Measurements from ENCODE around the gene IL37. TPM values are rescaled to one million over a fixed set of nuclear protein-coding genes. Genes with fewer than 3 reads are reported as not detected.
A peak's percentile ranks its signal among the peaks of the same experiment; 100 is the strongest.

The IL37 gene
- total RNA-seq, 1 experiment from 2014 or later: not detected

DNA sequence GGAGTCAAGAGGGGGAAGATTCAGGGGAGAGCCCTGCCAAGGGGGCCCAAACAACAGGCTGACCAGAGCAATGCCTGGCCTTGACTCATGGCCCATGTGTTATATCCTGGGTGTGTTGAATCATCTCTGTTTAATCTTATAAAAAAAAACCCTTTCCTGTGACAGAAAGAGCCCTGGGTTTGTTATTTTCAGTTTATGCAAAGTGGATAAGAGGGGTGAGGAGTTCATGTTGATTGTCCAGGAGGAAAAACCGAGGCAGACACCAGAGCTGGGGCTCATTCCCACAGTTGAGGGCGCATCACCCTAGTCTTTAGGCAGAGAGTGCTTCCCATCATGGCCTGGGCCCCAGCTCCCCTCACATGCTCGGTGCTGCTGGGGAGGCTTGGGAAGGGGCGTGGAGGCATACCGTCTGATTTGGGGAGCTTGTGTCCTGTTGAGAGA is 30.9 kb upstream of the IL37 start:
- Mint-ChIP-seq H3K4me1 (peaks cover 12 to 13% of the 10 kb centered on the region in 2 experiments), H3K9me3 (no peaks in the 10 kb centered on the region), H3K27me3 (ENCODE audit: low read depth) (peaks cover 3% of the 10 kb centered on the region), H3K4me3 (no peak overlapping the region), H3K27ac (no peak overlapping the region), H3K36me3 (ENCODE audit: insufficient read depth in 1 of 3, low read depth in 3 of 3) (no peaks in the 10 kb centered on the region)
- H3K18ac ChIP-seq (ENCODE audit: insufficient read length, low read depth, low read length): no peak overlapping the region
- no peak overlapping the region for H2BK5ac ChIP-seq (ENCODE audit: insufficient read length, low read length)
- no peaks in the 10 kb centered on the region for H3K79me1 ChIP-seq (ENCODE audit: insufficient read depth, low read depth, low read length, poor library complexity, severe bottlenecking)
- no peaks in the 10 kb centered on the region for H3K9me3 ChIP-seq (ENCODE audit: control insufficient read depth, low read depth, low read length)
- TF ChIP-seq, protein P1, sequence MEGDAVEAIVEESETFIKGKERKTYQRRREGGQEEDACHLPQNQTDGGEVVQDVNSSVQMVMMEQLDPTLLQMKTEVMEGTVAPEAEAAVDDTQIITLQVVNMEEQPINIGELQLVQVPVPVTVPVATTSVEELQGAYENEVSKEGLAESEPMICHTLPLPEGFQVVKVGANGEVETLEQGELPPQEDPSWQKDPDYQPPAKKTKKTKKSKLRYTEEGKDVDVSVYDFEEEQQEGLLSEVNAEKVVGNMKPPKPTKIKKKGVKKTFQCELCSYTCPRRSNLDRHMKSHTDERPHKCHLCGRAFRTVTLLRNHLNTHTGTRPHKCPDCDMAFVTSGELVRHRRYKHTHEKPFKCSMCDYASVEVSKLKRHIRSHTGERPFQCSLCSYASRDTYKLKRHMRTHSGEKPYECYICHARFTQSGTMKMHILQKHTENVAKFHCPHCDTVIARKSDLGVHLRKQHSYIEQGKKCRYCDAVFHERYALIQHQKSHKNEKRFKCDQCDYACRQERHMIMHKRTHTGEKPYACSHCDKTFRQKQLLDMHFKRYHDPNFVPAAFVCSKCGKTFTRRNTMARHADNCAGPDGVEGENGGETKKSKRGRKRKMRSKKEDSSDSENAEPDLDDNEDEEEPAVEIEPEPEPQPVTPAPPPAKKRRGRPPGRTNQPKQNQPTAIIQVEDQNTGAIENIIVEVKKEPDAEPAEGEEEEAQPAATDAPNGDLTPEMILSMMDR (conservative IDR thresholded peaks at IDR 0.05): no peak
- no peak overlapping the region for H3K56ac ChIP-seq (ENCODE audit: insufficient read length, low read depth, low read length)
- no peaks in the 10 kb centered on the region for H3K27me3 ChIP-seq (ENCODE audit: insufficient read depth, low read length)
- no peak overlapping the region for H2AK5ac ChIP-seq (ENCODE audit: insufficient read length, low read length)
- no peak overlapping the region for H4K5ac ChIP-seq (ENCODE audit: insufficient read length, low read depth, low read length)
- H3T11ph ChIP-seq (ENCODE audit: low read length): no peak overlapping the region
- H3K23me2 ChIP-seq (ENCODE audit: insufficient read length, low read depth, low read length, poor library complexity, severe bottlenecking): no peaks in the 10 kb centered on the region
- no peak overlapping the region for H2BK120ac ChIP-seq (ENCODE audit: low read depth, low read length, poor library complexity, severe bottlenecking)
- H3K23ac ChIP-seq (ENCODE audit: insufficient read length, low read depth, low read length): no peak overlapping the region
- H3K4me1 ChIP-seq (ENCODE audit: insufficient read depth, low read length): no peaks in the 10 kb centered on the region; the same call in 1 of the 2 replicates
- no peak for DNase-seq
- H3K14ac ChIP-seq (ENCODE audit: insufficient read depth, low read length): 0 out of 2 replicates have a peak overlapping the region, but pooled peaks have one; percentile 4
- H4K20me1 ChIP-seq (ENCODE audit: control insufficient read depth, insufficient read depth, insufficient read length): no peaks in the 10 kb centered on the region
- H3K4ac ChIP-seq (ENCODE audit: low read depth, low read length): no peak overlapping the region
- no CpG with 5 or more reads among the region's 5 CpGs for WGBS (ENCODE audit: extremely low coverage, insufficient read length, low lambda C conversion rate)
- H4K91ac ChIP-seq (ENCODE audit: insufficient read length, low read depth, low read length): no peak overlapping the region
- no peak overlapping the region for H4K8ac ChIP-seq (replicated peaks; ENCODE audit: insufficient read length, low read depth, low read length)
- H2BK12ac ChIP-seq (ENCODE audit: insufficient read length, low read depth, low read length): no peak overlapping the region
- no peak overlapping the region for H2AFZ ChIP-seq (ENCODE audit: low read length)
- H3K9ac ChIP-seq (ENCODE audit: extremely low read depth, insufficient read length, low read length): no peak overlapping the region
- H3K4me2 ChIP-seq (ENCODE audit: insufficient read depth, insufficient read length, low read length): no peak overlapping the region
- no peak overlapping the region for H2BK15ac ChIP-seq (ENCODE audit: low read depth, low read length)
- H3K79me2 ChIP-seq (ENCODE audit: insufficient read depth, low read length): no peaks in the 10 kb centered on the region
- no peak overlapping the region for H3K27ac ChIP-seq (ENCODE audit: insufficient read length, low read depth, low read length)
- H2BK20ac ChIP-seq (ENCODE audit: low read depth, low read length, poor library complexity, severe bottlenecking): no peak overlapping the region

Measured in H9 (cell line).